Trophoblast cell (in vitro differentiated cells and primary cell): ENCODE measurements around the gene ETV2.
"Not testable (repeated sequence)": the region's sequence is repeated elsewhere in the genome, so short reads cannot be mapped to it uniquely, and the experiment has no call there.

Source experiments
- DNase-seq, 2 donors: peaks; one replicate each; pipeline ENCODE4 v3.0.0-alpha.2; 2016
- H2AFZ ChIP-seq: 2 replicates; pipeline ENCODE4 v1.6.1; 2013; ENCODE audit warnings: low read length, moderate library complexity, mild to moderate bottlenecking; ENCODE audit not compliant: insufficient read depth, poor library complexity
- H2AK5ac ChIP-seq: 2 replicates; pipeline ENCODE4 v1.6.1; 2013; ENCODE audit warnings: mild to moderate bottlenecking, low read length
- H2BK120ac ChIP-seq: 2 replicates; pipeline ENCODE4 v1.6.1; 2013; ENCODE audit warnings: low read length, mild to moderate bottlenecking, moderate library complexity; ENCODE audit not compliant: insufficient read depth, poor library complexity
- H2BK12ac ChIP-seq: 2 replicates; pipeline ENCODE4 v1.6.1; 2013; ENCODE audit warnings: mild to moderate bottlenecking, low read length, moderate library complexity
- H2BK5ac ChIP-seq: 2 replicates; pipeline ENCODE4 v1.6.1; 2013; ENCODE audit warnings: low read length, low read depth, moderate library complexity, mild to moderate bottlenecking; ENCODE audit not compliant: poor library complexity
- H3K14ac ChIP-seq: 2 replicates; pipeline ENCODE4 v1.6.1; 2013; ENCODE audit warnings: mild to moderate bottlenecking, low read length
- H3K18ac ChIP-seq: 2 replicates; pipeline ENCODE4 v1.6.1; 2013; ENCODE audit warnings: mild to moderate bottlenecking, low read length
- H3K23ac ChIP-seq: 2 replicates; pipeline ENCODE4 v1.6.1; 2013; ENCODE audit warnings: low read length
- H3K27ac ChIP-seq: 2 replicates; pipeline ENCODE4 v1.5.1; 2013; ENCODE audit warnings: low read depth, mild to moderate bottlenecking, inconsistent platforms, low read length, moderate library complexity
- H3K27me3 ChIP-seq: 2 replicates; pipeline ENCODE4 v1.6.1; 2013; ENCODE audit warnings: inconsistent platforms, mild to moderate bottlenecking, low read length, moderate library complexity; ENCODE audit not compliant: insufficient read depth
- H3K36me3 ChIP-seq, 2 experiments: 1 replicate in 1 of 2; 2 replicates in 1 of 2; pipeline ENCODE4 v1.6.1; 2013; ENCODE audit warnings: low read length in 2 of 2, mild to moderate bottlenecking in 2 of 2, moderate library complexity in 1 of 2; ENCODE audit not compliant: insufficient read depth in 2 of 2, control insufficient read depth in 1 of 2
- H3K4ac ChIP-seq: 2 replicates; pipeline ENCODE4 v1.6.1; 2013; ENCODE audit warnings: low read depth, mild to moderate bottlenecking, low read length, moderate library complexity
- H3K4me1 ChIP-seq, 2 experiments: 1 replicate in 1 of 2; 2 replicates in 1 of 2; pipeline ENCODE4 v1.6.1; 2013; ENCODE audit warnings: low read length in 2 of 2, mild to moderate bottlenecking in 2 of 2, moderate library complexity in 1 of 2; ENCODE audit not compliant: insufficient read depth in 2 of 2, control insufficient read depth in 1 of 2
- H3K4me2 ChIP-seq: 2 replicates; pipeline ENCODE4 v1.6.1; 2013; ENCODE audit warnings: inconsistent platforms, mild to moderate bottlenecking, low read length, moderate library complexity
- H3K4me3 ChIP-seq: 2 replicates; pipeline ENCODE4 v1.5.1; 2013; ENCODE audit warnings: mild to moderate bottlenecking, low read depth, low read length, inconsistent platforms
- H3K79me1 ChIP-seq: one replicate; pipeline ENCODE4 v1.6.1; 2013; ENCODE audit warnings: low read length
- H3K79me2 ChIP-seq: 2 replicates; pipeline ENCODE4 v1.6.1; 2013; ENCODE audit warnings: low read length, mild to moderate bottlenecking; ENCODE audit not compliant: control insufficient read depth, insufficient read depth, poor library complexity
- H3K9ac ChIP-seq: 2 replicates; pipeline ENCODE4 v1.6.1; 2013; ENCODE audit warnings: mild to moderate bottlenecking, low read length
- H3K9me3 ChIP-seq: 2 replicates; pipeline ENCODE4 v1.6.1; 2013; ENCODE audit warnings: low read depth, mild to moderate bottlenecking, control low read depth, inconsistent platforms, low read length; ENCODE audit not compliant: insufficient read depth
- H4K12ac ChIP-seq: 2 replicates; pipeline ENCODE4 v1.6.1; 2013; ENCODE audit warnings: low read depth, mild to moderate bottlenecking, low read length, moderate library complexity
- H4K8ac ChIP-seq: 2 replicates; pipeline ENCODE4 v1.6.1; 2013; ENCODE audit warnings: low read depth, mild to moderate bottlenecking, low read length, moderate library complexity
- H4K91ac ChIP-seq: one replicate; pipeline ENCODE4 v1.6.1; 2013; ENCODE audit warnings: low read depth, mild to moderate bottlenecking, low read length, moderate library complexity
- WGBS: extraction: QIAGEN DNeasy Blood & Tissue Kit; methylation state at CpG from one replicate; pipeline ENCODE4 v1.1.7; 2013; ENCODE audit warnings: missing lambda C conversion rate; ENCODE audit not compliant: insufficient read length, insufficient coverage; ENCODE audit errors: extremely low coverage; 5-methylcytosine and 5-hydroxymethylcytosine counted together

Gene ETV2

GRCh38 chr19:35648017-35648961, 6.7 kb downstream of the ETV2 start, which contains the start of gene COX6B1:
Gene COX6B1, plus strand, starts transcription at chr19:35648323. Its CDS starts 2,921 bp downstream, at chr19:35651244.
- peak within 1 kb of the TSS; percentile 91 for H2AFZ ChIP-seq
- H3K79me1 ChIP-seq = peaks cover 12% of the 10 kb centered on the region
- peak within 1 kb of the TSS; percentile 87 for H3K9ac ChIP-seq
- WGBS = no CpG with 5 or more reads among the region's 46 CpGs
- H3K4ac ChIP-seq = peak within 1 kb of the TSS; percentile 83
- DNase-seq = peak; percentile 96 to 98
- no peak within 1 kb of the TSS for H2AK5ac ChIP-seq
- no peak within 1 kb of the TSS for H3K27ac ChIP-seq
- no peak within 1 kb of the TSS for H3K23ac ChIP-seq
- H2BK120ac ChIP-seq = peak within 1 kb of the TSS; percentile 50
- peak within 1 kb of the TSS; percentile 93 for H4K8ac ChIP-seq
- peak within 1 kb of the TSS; percentile 70 for H4K91ac ChIP-seq
- H3K9me3 ChIP-seq = no peaks in the 10 kb centered on the region
- H3K36me3 ChIP-seq = peaks cover 13 to 14% of the 10 kb centered on the region in 2 experiments
- H2BK12ac ChIP-seq = no peak within 1 kb of the TSS
- H3K4me2 ChIP-seq = peak within 1 kb of the TSS; percentile 99
- H3K4me3 ChIP-seq = peak within 1 kb of the TSS; percentile 90
- peak within 1 kb of the TSS; percentile 71 for H3K14ac ChIP-seq
- H3K27me3 ChIP-seq = no peaks in the 10 kb centered on the region
- H3K18ac ChIP-seq = peak within 1 kb of the TSS; percentile 83
- H3K79me2 ChIP-seq = peaks cover 6% of the 10 kb centered on the region
- peak within 1 kb of the TSS; percentile 77 for H4K12ac ChIP-seq
- peaks cover 8 to 15% of the 10 kb centered on the region in 2 experiments for H3K4me1 ChIP-seq
- peak within 1 kb of the TSS; percentile 51 for H2BK5ac ChIP-seq

GRCh38 chr19:35650581-35650980, 9.0 kb downstream of the ETV2 start:
- peaks cover 28 to 30% of the 10 kb centered on the region in 2 experiments for H3K36me3 ChIP-seq
- no peak overlapping the region for H4K12ac ChIP-seq
- no peak overlapping the region for H2AFZ ChIP-seq
- no peaks in the 10 kb centered on the region for H3K9me3 ChIP-seq
- no peak for DNase-seq
- H3K4me2 ChIP-seq = no peak overlapping the region
- no peak overlapping the region for H3K14ac ChIP-seq
- no peak overlapping the region for H2BK5ac ChIP-seq
- H3K79me1 ChIP-seq = peaks cover 2% of the 10 kb centered on the region
- no CpG with 5 or more reads among the region's 9 CpGs for WGBS
- peaks cover 4% of the 10 kb centered on the region for H3K79me2 ChIP-seq
- no peak overlapping the region for H4K91ac ChIP-seq
- H2BK12ac ChIP-seq = no peak overlapping the region
- no peak overlapping the region for H3K18ac ChIP-seq
- no peak overlapping the region for H3K4me3 ChIP-seq
- H2AK5ac ChIP-seq = no peak overlapping the region
- no peak overlapping the region for H4K8ac ChIP-seq
- H3K4ac ChIP-seq = no peak overlapping the region
- no peaks in the 10 kb centered on the region for H3K27me3 ChIP-seq
- no peak overlapping the region for H2BK120ac ChIP-seq
- H3K9ac ChIP-seq = no peak overlapping the region
- H3K23ac ChIP-seq = no peak overlapping the region
- H3K4me1 ChIP-seq = peaks cover 5 to 8% of the 10 kb centered on the region in 2 experiments
- H3K27ac ChIP-seq = no peak overlapping the region

- H2AFZ ChIP-seq, DNase-seq, H2BK5ac ChIP-seq, H3K4ac ChIP-seq, H3K14ac ChIP-seq, H4K8ac ChIP-seq, H3K9ac ChIP-seq, H3K27me3 ChIP-seq, H3K9me3 ChIP-seq, H2AK5ac ChIP-seq, H3K18ac ChIP-seq, H3K27ac ChIP-seq, H3K4me1 ChIP-seq, H3K4me2 ChIP-seq, H3K79me2 ChIP-seq, H3K23ac ChIP-seq, H3K79me1 ChIP-seq, H4K91ac ChIP-seq, H2BK12ac ChIP-seq, H4K12ac ChIP-seq, H2BK120ac ChIP-seq: not testable (repeated sequence)
- Histone ChIP-seq H3K4me3 (peak overlapping the region; percentile 3), H3K36me3 (peaks cover 51 to 55% of the 10 kb centered on the region in 2 experiments)
- WGBS = no CpG with 5 or more reads among the region's 6 CpGs
Measured at GRCh38 chr19:35654828-35655227, 13.3 kb downstream of the ETV2 start.

- WGBS = no CpG with 5 or more reads among the region's 4 CpGs
- no peaks in the 10 kb centered on the region for H3K27me3 ChIP-seq
- H2AFZ ChIP-seq = no peak overlapping the region
- no peak overlapping the region for H2BK12ac ChIP-seq
- no peaks in the 10 kb centered on the region for H3K9me3 ChIP-seq
- H4K91ac ChIP-seq = no peak overlapping the region
- H2BK5ac ChIP-seq = no peak overlapping the region
- no peaks in the 10 kb centered on the region for H3K79me2 ChIP-seq
- H3K79me1 ChIP-seq = no peaks in the 10 kb centered on the region
- H4K12ac ChIP-seq = no peak overlapping the region
- H3K23ac ChIP-seq = no peak overlapping the region
- no peak overlapping the region for H3K9ac ChIP-seq
- no peak overlapping the region for H3K4me2 ChIP-seq
- no peaks in the 10 kb centered on the region for H3K4me1 ChIP-seq
- no peak overlapping the region for H3K27ac ChIP-seq
- no peak overlapping the region for H3K4me3 ChIP-seq
- H3K4ac ChIP-seq = no peak overlapping the region
- H4K8ac ChIP-seq = no peak overlapping the region
- H3K14ac ChIP-seq = no peak overlapping the region
- H3K36me3 ChIP-seq = peaks cover 54 to 58% of the 10 kb centered on the region in 2 experiments
- H2BK120ac ChIP-seq = no peak overlapping the region
- H3K18ac ChIP-seq = no peak overlapping the region
- no peak for DNase-seq
- H2AK5ac ChIP-seq = no peak overlapping the region
Measured at GRCh38 chr19:35655600-35655999, 14.1 kb downstream of the ETV2 start.
